Epidermal melanocyte (primary cell): ENCODE data around the gene ST3GAL2.
"Not testable (repeated sequence)": the region's sequence is repeated elsewhere in the genome, so short reads cannot be mapped to it uniquely, and the experiment has no call there.

ENCODE experiments used
- DNase-seq: peaks from one replicate; pipeline ENCODE4 v3.0.0; 2011; ENCODE audit warnings: low spot score; ENCODE audit not compliant: insufficient read length

The ST3GAL2 gene

DNA sequence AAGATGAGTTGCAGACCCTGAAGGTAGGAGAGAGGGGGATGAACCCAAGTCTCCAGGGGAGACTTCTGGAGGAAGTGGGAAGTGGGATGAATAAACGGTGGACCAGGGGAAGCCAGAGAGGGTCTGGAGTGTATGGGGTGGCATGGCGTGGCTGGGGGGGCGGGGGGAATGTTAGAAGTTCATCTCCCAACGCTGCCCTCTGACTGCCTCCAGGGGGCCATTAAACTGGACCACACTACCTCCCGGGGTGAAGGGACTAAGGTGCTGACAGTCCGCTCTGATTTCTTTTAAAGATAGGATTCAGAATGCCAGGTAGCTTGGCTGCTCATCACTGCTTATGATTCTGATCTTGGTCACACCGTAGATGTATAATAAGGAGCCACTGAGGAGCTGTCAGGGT is 21.2 kb downstream of the ST3GAL2 start:
- no peak for DNase-seq

DNA sequence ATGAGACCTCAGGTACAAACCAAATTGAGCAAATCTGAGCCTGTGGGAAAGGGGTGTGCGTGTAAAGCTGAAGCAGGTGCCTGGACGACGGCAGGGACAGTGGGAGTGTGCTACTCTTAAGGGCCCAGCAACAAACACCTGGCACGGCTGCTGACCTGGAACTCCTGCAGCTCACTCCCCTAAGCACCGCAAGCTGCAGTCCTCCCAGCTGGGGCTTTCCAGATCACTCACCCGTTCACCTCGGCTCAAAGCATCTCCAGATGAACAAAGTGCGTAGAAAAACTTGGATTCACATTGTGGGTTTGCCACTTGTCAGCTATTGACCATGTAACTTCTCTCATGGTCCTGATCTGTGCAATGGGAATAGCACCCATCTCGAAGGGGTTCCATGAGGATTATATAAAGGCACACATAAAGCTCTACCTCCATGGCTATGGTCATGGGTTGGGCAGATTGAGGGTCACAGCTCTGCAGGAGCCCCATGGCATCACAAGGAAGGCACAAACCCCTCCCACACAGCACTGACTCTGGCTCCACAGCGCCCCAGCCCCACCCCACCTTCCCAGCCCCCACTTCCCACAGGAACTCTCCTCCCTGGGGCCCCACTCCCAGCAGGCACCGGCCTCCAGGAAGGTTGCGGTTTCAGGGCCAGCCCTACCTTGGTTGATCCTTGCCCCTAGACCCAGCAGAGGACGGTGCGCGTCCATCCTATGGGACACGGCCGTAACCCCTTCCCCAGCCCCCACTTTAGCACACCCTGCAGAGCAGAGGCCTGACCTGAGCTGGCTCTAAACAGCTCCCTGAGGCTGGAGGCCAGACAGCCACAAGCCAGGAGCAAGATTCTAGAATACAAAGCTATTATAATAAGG is 21.9 kb downstream of the ST3GAL2 start:
- DNase-seq: no peak

DNA sequence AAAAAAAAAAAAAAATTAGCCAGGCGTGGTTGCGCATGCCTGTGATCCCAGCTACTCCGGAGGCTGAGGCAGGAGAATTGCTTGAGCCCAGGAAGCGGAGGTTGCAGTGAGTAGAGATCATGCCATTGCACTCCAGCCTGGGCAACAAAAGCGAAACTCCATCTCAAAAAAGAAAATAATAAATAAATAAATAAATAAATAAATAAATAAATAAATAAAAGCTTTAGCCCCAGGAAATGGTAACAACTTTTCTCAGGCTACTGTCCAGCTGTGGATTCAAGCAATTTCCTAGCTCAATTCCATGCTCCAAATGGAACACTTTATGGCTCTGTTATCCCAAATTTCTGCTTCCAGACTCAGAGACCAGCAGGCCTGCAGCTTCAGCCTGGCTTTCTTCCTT is 25.3 kb downstream of the ST3GAL2 start:
- DNase-seq: not testable (repeated sequence)

DNA sequence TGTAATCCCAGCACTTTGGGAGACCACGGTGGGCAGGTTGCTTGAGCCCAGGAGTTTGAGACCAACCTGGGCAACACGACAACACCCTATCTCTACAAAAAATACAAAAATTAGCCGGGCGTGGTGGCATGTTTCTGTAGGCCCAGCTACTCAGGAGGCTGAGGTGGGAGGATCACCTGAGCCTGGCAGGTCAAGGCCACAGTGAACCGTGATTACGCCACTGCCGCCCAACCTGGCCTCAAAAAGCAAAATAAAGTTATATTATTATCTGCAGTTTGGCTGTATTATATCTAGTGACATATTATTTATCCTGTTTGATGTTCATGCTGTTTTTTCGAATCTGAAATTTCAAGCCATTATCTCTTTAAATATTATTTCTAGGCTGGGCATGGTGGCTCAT is 26.5 kb downstream of the ST3GAL2 start:
- DNase-seq: no peak

DNA sequence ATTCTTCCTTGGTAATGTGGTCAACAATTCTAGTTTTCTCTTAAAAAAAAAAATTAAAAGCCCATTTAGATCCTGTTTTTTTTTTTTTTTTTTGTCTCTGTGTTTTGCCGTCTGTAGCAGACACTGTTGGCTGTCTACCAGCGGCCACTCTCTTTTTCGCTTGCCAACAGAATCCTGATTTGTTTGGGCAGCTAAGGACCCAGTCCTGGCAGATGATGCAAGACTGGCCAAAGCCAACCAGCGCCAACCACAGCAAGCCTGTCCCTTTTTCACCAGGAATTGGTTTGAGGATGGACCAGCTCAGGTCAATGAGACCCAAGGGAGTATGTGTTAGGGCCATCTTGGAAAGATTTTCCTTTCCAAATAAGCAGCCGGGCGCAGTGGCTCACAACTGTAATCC is 28.2 kb downstream of the ST3GAL2 start:
- DNase-seq: no peak

DNA sequence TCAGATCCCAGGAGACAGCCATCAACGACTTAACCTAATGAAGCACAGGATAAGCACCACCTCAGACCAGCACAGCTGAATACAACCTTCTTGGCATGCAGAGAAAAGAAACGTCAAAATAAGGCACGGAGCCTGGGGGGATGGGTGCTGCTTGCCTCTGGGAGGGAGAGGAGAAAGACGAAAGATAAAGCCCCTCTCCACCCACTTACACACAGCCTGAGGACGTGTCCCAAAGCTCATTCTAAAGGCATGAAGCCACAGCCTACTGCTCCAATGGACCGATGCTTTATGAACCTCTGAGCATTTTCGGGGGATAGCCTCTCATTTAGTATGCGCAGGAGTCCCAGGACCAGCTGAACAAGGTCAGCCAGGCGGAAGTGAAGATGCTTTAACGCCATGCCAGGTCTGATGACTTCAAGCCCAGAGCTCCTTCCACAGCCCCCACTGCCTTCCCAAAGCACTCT is 31.1 kb downstream of the ST3GAL2 start:
- no peak for DNase-seq

DNA sequence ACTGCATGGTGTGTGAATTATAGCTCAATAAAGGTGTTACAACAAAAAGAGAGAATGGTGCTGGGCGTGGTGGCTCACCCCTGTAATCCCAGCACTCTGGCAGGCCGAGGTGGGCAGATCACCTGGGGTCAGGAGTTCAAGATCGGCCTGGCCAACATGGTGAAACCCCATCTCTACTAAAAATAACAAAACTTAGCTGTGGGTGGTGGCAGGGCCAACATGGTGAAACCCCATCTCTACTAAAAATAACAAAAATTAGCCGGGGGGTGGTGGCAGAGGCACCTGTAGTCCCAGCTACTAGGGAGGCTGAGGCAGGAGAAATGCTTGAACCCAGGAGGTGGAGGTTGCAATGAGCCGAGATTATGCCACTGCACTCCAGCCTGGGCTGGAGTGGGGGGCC is 32.8 kb downstream of the ST3GAL2 start:
- DNase-seq: not testable (repeated sequence)

DNA sequence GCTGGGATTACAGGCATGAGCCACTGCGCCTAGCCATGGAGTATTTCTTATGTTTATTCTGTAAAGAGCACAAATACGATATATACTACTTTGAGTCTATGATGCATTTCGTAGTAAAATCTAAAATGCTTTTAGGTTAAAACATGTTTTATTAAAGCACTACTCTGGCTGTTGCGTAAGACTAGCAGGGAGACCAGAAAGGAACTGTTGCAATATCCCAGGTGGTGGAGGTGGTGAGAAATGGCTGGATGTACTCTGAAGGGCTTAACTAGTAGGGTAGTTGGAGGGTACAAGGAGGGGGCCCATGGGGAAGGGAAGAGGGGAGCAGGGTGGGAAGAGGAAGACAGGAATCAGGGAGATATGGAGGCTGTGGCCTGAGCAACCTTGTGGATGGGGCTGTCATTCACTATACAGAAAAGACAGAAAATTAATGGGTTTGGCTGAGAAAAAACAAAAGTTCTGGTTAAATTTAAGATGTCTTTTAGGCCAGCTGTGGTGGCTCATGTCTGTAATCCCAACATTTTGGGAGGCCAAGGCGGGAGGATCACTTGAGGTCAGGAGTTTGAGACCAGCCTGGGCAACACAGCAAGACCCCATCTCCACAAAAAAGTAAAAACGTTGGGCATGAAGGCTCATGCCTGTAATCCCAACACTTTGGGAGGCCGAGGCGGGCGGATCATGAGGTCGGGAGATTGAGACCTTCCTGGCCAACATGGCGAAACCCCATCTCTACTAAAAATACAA is 35.8 kb downstream of the ST3GAL2 start:
- DNase-seq: no peak

DNA sequence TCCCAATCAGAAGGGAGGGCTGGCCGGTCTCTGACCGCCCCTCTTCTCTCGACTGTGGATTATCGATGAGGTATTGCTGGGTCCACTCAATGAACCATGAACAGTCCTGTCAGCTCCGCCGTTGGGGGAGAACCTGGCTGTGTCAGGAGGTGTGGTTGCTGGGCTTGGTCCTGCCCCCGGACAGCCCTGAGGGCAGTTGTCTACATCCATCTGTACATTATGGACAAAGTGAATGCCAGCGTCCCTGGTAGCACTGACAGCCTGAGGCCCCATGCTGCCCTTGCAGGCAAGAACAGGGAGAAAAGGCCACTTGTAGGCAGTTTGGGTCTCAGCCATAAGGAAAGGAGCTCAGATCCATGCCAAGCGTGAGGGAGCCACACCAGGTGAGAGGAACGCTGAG is 38.9 kb downstream of the ST3GAL2 start:
- DNase-seq: no peak

DNA sequence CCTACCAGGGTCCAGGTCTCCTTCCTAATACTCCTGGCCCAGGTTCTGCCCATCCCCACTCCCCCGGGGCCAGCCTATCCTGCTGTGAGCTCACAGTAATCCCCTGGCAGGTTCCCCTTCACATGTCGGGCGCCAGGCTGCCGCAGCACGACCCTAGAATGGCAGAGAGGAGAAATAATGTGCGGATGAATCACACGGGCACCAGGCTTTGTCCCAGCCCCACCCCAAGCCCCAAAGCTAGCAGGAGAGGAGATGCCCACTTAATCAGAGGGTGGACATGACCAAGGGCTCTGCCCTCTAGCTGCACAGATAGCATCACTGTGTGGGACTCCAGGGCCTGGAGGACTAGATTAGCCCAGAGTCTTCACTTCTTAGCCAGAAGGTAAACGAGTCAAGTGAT is 39.5 kb downstream of the ST3GAL2 start:
- DNase-seq: no peak

DNA sequence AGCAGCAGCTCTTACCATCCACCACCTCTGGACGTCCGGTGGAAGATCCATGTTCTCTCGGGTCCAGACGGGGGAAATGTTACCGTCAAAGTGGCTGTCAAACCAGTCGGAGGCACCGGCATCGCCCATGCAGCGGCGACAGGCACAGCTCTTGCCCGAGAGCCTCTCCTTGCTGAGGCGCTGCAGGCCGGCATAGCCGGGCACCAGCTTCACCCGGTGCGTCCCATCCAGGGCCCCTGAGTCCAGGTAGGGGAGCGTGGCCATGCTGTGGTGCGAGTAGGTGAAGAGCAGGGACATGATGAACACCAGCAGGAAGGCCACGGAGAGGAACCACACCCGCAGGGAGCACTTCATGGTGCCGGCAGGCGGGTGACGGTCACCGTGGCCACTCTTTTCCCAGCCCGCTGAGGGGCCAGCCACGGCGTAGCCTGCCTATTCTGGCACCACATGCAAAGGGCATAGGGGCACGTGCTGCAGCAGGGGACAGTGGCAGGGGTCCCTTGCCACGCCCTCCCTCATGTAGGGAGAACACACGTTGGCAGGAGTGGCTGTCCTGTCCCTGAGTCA is 40.6 kb downstream of the ST3GAL2 start:
- no peak for DNase-seq

DNA sequence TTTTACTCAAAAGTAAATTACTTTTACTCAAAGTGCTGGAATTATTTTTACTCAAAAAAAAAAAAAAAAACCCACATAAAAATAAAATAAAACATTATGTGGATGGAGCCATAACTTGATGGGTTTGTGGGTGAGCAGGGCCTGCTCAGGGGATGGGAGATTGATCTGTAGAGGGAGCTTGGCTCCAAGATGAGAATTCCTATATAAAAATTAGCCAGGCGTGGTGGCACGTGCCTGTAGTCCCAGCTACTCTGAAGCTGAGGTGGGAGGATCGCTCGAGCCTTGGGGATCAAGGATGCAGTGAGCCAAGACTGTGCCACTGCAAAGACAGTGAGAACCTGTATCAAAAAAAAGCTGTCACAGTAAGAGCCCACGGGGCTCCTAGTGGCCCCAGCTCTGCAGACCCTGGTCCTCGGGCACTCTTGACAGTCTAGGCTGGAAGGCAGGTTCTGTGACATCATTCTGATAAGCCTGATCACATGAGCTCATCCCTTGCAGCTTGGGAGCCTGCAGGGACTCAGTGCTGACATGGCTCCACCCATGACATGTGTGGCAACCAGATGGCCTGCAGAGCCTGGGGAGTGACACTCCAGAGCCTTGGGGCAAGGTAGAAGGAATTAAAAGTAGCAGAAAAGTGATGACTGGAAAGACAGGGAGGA is 42.5 kb downstream of the ST3GAL2 start:
- DNase-seq: no peak

DNA sequence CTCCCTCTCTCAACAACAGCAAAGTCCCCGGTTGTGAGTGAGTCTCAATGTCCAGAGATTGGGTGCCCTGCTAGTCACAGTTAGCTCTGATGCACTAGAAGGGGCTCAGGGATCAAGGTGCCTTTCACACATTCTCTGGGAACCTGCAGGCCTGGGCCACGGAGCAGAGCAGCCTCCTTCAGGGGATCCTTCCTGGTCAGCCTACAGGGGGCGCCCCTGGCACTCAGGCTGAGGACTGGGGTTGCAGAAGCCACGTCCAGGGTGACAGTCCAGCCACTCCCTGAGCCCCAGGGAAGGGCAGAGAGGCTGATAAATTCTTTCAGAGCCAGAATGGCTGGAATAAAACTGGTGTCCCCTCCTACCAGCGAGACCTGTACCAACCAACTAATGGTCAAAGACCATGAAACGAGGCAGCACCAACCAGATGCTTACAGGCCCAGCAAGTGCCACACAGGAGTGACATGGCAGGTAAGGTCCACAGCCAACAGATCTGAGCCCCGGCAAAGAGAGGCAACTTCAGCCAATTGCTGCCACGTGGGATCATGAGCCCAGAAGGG is 43.5 kb downstream of the ST3GAL2 start:
- DNase-seq: no peak

DNA sequence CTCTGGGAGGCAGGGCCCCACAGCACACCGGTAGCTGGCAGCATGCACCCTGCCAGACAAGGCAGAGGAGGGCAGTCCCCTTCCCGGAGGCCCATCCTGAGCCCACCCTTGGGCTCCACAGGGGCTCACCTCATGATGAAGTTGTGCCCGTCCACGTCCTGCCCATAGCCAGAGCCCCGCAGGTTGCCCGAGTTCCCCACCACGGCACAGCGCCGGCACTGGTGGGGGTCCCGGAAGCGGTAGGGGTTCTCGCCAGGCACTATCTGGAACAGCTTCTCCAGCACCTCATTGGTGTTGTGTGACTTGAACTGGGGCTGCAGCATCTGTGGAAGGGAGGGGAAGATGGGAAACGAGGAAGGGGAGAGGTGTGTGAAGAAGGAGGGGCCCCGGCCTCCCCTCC is 44.0 kb downstream of the ST3GAL2 start:
- DNase-seq: no peak

DNA sequence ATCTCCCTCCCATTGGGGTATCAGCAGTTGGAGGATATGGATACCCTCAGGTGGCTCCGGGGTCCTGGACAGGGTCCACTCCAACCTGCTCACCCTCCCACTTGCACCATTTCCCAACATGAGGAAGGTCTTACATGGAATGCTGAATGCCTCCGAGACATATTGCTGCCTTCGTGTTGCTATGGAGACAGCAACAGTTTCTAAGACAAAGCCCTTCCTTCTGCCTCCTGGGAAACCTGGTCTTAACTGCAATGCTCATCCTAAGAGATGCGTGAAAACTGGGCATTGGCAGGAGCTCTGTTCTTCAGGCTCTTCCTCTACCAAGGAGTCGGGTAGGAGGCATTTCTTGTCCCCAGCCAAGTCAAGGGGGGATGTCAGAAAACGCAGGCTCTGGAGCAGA is 45.2 kb downstream of the ST3GAL2 start:
- DNase-seq: no peak

DNA sequence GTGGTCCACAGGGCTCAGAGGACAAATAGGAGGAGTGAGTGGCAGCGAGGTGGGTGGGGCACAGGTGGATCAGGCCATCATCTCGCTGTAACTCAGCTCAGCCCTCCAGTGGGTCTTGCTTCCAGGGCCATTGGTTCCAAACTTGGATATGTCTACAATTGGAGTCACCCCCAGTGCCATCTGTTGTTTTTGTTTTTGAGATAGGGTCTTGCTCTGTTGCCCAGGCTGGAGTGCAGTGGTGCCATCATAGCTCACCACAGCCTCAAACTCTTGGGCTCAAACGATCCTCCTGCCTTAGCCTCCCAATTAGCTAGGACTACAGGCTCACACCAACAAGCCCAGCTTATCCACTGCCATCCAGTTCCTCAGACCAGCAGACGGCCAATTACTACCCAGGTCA is 46.3 kb downstream of the ST3GAL2 start:
- DNase-seq: no peak

DNA sequence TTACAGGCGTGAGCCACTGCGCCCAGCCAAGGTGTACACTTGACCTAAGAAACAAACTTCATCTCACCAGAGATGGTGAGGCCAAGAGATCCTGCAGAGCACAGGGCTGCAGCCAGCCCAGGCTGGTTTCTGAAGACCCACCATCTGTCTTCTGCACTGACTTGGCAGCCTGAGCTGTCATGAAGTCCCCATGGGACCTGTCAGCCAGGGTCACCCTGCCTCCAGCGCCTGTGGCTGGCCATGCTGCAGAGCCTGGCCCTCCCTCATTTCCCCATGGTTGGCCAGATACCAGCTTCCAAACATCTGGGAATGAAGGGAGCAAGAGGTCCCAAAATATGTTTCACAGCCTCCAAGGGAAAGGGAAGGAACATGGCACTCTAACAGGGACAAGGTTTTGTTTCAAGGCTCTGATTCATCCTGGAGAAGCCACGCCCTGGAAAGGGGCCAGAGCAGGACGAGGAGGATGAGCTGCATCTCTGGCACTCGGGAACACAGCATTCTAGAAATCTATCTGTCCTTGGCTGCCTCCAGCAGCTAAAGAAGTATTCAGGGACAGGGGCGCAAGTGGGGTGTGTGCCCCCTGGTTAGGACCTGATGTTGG is 46.9 kb downstream of the ST3GAL2 start:
- peak; percentile 54 for DNase-seq

DNA sequence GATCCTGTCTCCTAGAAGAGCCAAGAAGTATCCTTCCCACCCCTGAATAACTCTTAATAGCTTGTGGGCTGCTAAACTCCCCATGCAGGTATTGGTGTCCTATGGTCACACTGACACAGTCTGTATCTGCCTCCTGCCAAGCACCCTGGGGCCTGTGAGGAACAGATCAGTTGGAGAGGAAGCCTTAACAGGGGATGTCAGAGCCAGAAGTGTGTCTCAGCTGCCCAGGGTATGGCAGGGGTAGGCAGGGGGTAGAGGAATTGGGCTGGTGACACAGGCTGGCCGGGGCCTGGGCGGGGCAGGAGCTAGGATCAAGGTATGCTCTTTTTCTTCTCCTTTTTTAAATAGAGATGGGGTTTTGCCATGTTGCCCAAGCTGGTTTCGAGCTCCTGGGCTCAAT is 47.5 kb downstream of the ST3GAL2 start:
- DNase-seq: no peak

DNA sequence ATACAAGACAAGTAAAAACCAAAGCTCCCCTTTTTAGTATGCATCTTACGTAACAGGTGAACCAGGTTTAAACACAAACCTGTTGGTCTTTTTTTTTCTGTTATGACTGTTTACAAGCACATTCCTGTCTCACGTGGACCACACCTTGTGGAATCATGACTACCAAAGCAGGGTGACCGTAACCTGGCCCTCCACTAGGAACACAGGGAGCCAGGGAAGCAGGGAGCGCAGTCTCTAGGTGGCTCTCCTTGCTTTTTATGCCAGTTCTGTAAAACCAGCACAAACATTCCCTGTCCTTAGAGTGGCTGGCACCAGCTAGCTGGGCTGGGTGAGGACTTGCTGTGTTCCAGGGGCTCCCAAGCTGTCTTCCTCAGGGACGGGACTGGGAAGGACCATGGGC is 48.1 kb downstream of the ST3GAL2 start:
- DNase-seq: no peak

DNA sequence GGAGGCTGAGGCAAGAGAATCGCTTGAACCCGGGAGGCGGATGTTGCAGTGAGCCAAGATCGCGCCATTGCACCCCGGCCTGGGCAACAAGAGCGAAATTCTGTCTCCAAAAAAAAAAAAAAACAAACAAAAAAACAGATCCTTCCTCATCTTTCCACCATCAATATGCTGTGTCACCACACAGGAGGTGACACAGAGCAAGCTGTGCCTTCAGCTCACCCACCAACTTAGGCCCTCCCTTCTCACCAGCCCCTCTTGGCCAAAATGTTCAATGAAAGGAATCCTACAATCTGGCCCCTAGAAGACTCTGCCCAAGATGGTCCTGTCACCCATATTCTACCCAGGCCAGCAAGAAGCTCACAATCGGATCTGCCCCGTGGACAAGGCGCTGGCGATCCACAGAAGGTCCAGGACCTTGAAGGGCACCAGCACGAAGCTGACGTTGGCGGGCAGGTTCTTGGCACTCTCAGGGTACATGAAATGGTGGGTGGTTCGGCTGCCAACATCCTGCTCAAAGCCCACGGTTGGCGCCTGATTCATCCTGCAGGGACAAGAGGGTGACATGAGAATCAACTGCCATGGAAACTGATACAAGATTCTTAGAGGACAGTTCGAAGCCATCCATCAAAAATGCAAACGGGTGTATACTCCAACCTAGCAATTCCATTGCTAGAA is 50.8 kb downstream of the ST3GAL2 start:
- DNase-seq: no peak
